HUES6 (cell line): ENCODE data around the gene SHISA6.

Source experiments
- H3K27ac ChIP-seq: 2 replicates; pipeline ENCODE4 v1.7.0; 2013; ENCODE audit warnings: low read depth, mild to moderate bottlenecking, low read length, inconsistent platforms
- H3K27me3 ChIP-seq: 2 replicates; pipeline ENCODE4 v1.6.1; 2013; ENCODE audit warnings: low read length; ENCODE audit not compliant: control insufficient read depth, insufficient read depth
- H3K36me3 ChIP-seq: 2 replicates; pipeline ENCODE4 v1.6.1; 2013; ENCODE audit warnings: low read length; ENCODE audit not compliant: control insufficient read depth, insufficient read depth
- H3K4me1 ChIP-seq: 2 replicates; pipeline ENCODE4 v1.6.1; 2013; ENCODE audit warnings: low read length; ENCODE audit not compliant: control insufficient read depth, insufficient read depth
- H3K4me3 ChIP-seq: 2 replicates; pipeline ENCODE4 v1.5.1; 2013; ENCODE audit warnings: low read depth, low read length
- H3K9ac ChIP-seq: one replicate; pipeline ENCODE4 v1.6.1; 2013; ENCODE audit warnings: mild to moderate bottlenecking, low read length
- H3K9me3 ChIP-seq: 2 replicates; pipeline ENCODE4 v1.6.1; 2013; ENCODE audit warnings: low read depth, low read length; ENCODE audit not compliant: control insufficient read depth, insufficient read depth

Gene SHISA6

GRCh38 chr17:11514981-11515680 is 274.1 kb downstream of the SHISA6 start:
- H3K9ac ChIP-seq = no peak overlapping the region
- H3K27ac ChIP-seq = no peak overlapping the region
- H3K27me3 ChIP-seq = peaks cover under 1% of the 10 kb centered on the region; the same call in 1 of the 2 replicates
- no peaks in the 10 kb centered on the region for H3K36me3 ChIP-seq
- no peaks in the 10 kb centered on the region for H3K9me3 ChIP-seq
- peaks cover 7% of the 10 kb centered on the region; the same call in 1 of the 2 replicates for H3K4me1 ChIP-seq
- H3K4me3 ChIP-seq = no peak overlapping the region

GRCh38 chr17:11515901-11516300 is 274.9 kb downstream of the SHISA6 start:
- no peak overlapping the region for H3K4me3 ChIP-seq
- H3K27ac ChIP-seq = no peak overlapping the region
- peaks cover 7% of the 10 kb centered on the region; the same call in 1 of the 2 replicates for H3K4me1 ChIP-seq
- no peaks in the 10 kb centered on the region for H3K36me3 ChIP-seq
- no peak overlapping the region for H3K9ac ChIP-seq
- H3K27me3 ChIP-seq = no peaks in the 10 kb centered on the region
- no peaks in the 10 kb centered on the region for H3K9me3 ChIP-seq

DNA sequence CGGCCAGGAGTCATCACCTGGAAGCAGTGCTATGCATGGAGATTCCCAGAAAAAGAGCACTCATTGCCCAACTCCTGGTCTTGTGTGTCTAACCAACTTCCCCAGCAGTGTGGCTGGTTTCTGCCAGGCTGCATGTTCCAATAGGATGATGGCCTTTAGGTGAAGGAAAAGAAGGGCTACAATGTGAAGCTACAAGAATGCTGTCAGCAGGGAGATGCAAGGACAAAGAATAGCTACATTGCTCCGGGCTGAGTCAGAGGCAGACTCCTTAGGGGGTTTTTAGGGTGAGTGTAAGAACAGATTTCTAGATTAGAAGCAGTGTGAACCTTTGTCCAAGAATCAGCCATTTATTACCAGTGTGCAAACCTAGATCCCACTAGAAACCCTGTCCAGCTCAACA is 294.2 kb downstream of the SHISA6 start:
- no peak overlapping the region for H3K27ac ChIP-seq

GRCh38 chr17:11538366-11538765 is 297.4 kb downstream of the SHISA6 start:
- Histone ChIP-seq H3K4me1 (peaks cover 7% of the 10 kb centered on the region; the same call in 1 of the 2 replicates), H3K27ac (no peak overlapping the region), H3K9me3 (no peaks in the 10 kb centered on the region; the same call in 1 of the 2 replicates), H3K4me3 (no peak overlapping the region), H3K9ac (no peak overlapping the region), H3K36me3 (no peaks in the 10 kb centered on the region), H3K27me3 (no peaks in the 10 kb centered on the region)

More for the DNA sequence above, 294.2 kb downstream of the SHISA6 start:
- Histone ChIP-seq H3K27me3 (no peaks in the 10 kb centered on the region), H3K36me3 (no peaks in the 10 kb centered on the region), H3K4me3 (no peak overlapping the region), H3K9me3 (no peaks in the 10 kb centered on the region; the same call in 1 of the 2 replicates), H3K4me1 (peaks cover 15% of the 10 kb centered on the region), H3K9ac (no peak overlapping the region)

- Histone ChIP-seq H3K9me3 (no peaks in the 10 kb centered on the region; the same call in 1 of the 2 replicates), H3K9ac (no peak overlapping the region), H3K4me3 (no peak overlapping the region), H3K4me1 (peaks cover 7% of the 10 kb centered on the region; the same call in 1 of the 2 replicates), H3K27ac (no peak overlapping the region), H3K36me3 (no peaks in the 10 kb centered on the region), H3K27me3 (no peaks in the 10 kb centered on the region)
These were observed 298.6 kb downstream of the SHISA6 start for GRCh38 chr17:11539637-11540036.

GRCh38 chr17:11545002-11545401 is 304.0 kb downstream of the SHISA6 start:
- Histone ChIP-seq H3K27ac (no peak overlapping the region), H3K4me3 (no peak overlapping the region), H3K27me3 (no peaks in the 10 kb centered on the region), H3K36me3 (no peaks in the 10 kb centered on the region), H3K9ac (no peak overlapping the region), H3K4me1 (no peaks in the 10 kb centered on the region), H3K9me3 (no peaks in the 10 kb centered on the region; the same call in 1 of the 2 replicates)

DNA sequence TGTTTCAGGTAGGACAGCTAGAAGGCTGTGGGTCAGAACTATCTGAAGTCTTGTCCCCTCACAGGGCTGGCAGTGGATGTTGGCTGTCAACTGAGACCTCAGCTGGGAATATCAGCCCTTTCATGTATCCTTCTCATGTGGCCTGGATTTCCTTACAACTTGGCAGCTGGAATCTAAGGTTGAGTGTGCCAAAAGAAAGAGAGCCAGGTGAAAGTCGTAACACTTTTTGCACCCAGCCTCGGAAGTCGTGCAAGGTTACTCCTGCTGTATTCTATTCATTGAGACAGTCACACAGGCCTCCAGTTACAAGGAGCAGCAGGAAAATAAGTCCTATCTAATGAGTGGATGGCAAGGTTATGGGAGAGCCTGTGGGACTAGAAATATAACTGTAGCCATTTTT is 304.7 kb downstream of the SHISA6 start:
- no peaks in the 10 kb centered on the region for H3K36me3 ChIP-seq
- H3K4me1 ChIP-seq = no peaks in the 10 kb centered on the region
- H3K27me3 ChIP-seq = no peaks in the 10 kb centered on the region
- no peak overlapping the region for H3K27ac ChIP-seq
- no peaks in the 10 kb centered on the region; the same call in 1 of the 2 replicates for H3K9me3 ChIP-seq
- no peak overlapping the region for H3K4me3 ChIP-seq
- no peak overlapping the region for H3K9ac ChIP-seq

GRCh38 chr17:11547853-11548252 is 306.8 kb downstream of the SHISA6 start:
- no peaks in the 10 kb centered on the region for H3K4me1 ChIP-seq
- H3K27me3 ChIP-seq = no peaks in the 10 kb centered on the region
- H3K9me3 ChIP-seq = no peaks in the 10 kb centered on the region
- H3K36me3 ChIP-seq = no peaks in the 10 kb centered on the region
- no peak overlapping the region for H3K4me3 ChIP-seq
- no peak overlapping the region for H3K27ac ChIP-seq
- H3K9ac ChIP-seq = no peak overlapping the region

GRCh38 chr17:11548398-11548797 is 307.4 kb downstream of the SHISA6 start:
- Histone ChIP-seq H3K4me1 (no peaks in the 10 kb centered on the region), H3K27me3 (peaks cover 4% of the 10 kb centered on the region; the same call in 1 of the 2 replicates), H3K27ac (no peak overlapping the region), H3K4me3 (no peak overlapping the region), H3K36me3 (no peaks in the 10 kb centered on the region), H3K9ac (no peak overlapping the region), H3K9me3 (no peaks in the 10 kb centered on the region)

DNA sequence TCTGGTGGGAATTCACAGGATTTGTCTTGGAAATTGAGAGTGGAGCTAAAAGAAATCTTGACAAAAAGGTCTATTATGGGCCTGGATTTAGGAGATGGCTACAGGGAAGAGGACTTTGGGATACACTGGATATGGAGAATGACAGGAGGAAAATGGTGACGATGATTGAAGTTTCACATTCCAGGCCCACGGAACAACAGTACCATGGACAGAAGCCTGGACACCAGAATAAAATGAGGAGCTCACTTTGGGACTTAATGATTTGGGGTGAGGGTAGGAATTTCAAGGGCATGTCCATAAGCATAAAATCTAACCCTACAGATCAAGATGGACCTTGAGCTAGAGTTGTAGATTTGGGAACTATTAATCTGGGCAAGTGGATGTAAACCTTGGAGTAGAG is 309.4 kb downstream of the SHISA6 start:
- no peak overlapping the region for H3K9ac ChIP-seq
- H3K4me3 ChIP-seq = no peak overlapping the region
- H3K27me3 ChIP-seq = peaks cover 10% of the 10 kb centered on the region; the same call in 1 of the 2 replicates
- H3K4me1 ChIP-seq = no peaks in the 10 kb centered on the region
- no peaks in the 10 kb centered on the region for H3K36me3 ChIP-seq
- H3K27ac ChIP-seq = no peak overlapping the region
- no peaks in the 10 kb centered on the region for H3K9me3 ChIP-seq

- H3K4me1 ChIP-seq = no peaks in the 10 kb centered on the region
- H3K4me3 ChIP-seq = no peak overlapping the region
- H3K9me3 ChIP-seq = no peaks in the 10 kb centered on the region
- peaks cover 10% of the 10 kb centered on the region; the same call in 1 of the 2 replicates for H3K27me3 ChIP-seq
- H3K27ac ChIP-seq = no peak overlapping the region
- no peaks in the 10 kb centered on the region for H3K36me3 ChIP-seq
- H3K9ac ChIP-seq = no peak overlapping the region
These were observed 310.4 kb downstream of the SHISA6 start for GRCh38 chr17:11551442-11551841.
